NCI-H2227 (cell line): ENCODE data around the gene DNAJC1.

Source experiments
- DNase-seq: peaks from one replicate; lab custom pipeline; 2025; ENCODE audit not compliant: unreplicated experiment; lab: John Stamatoyannopoulos, UW

DNAJC1 gene

DNA sequence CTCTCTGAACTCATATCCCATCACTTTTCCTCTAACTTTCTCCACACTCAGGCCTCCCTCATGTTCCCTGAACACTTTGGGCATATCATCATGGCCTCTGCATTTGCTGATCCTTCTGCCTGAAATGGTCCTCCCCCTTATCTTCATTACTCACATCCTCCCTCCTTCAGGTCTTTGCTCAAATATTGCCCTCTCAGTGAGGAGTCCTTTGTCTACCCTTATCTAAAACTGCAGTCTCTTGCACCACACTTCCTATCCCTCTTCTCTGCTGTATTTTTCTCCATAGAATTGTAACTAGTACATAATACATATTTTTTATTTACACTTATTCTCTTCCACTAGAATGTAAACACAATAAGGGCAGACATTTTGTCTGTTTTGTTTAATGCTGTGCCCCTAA is 41.7 kb downstream of the DNAJC1 start:
- no peak for DNase-seq

DNA sequence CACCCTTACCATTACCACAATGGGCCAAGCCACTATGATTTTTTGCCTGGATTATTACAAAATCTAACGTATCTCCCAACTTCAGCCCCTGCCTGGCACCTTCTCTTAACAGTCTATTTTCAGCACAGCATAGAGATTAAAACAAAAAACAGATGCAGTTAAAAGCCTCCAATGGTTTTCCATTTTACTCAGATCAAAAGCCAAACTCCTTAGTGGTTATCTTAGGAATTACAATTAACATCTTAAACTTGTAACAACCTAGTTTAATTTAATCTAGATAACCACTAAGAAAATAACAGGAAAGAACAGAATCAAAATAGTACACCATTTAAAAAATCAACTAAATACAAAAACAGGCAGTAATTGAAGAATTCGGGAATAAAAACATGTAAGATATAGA is 43.5 kb downstream of the DNAJC1 start:
- DNase-seq, result no peak

DNA sequence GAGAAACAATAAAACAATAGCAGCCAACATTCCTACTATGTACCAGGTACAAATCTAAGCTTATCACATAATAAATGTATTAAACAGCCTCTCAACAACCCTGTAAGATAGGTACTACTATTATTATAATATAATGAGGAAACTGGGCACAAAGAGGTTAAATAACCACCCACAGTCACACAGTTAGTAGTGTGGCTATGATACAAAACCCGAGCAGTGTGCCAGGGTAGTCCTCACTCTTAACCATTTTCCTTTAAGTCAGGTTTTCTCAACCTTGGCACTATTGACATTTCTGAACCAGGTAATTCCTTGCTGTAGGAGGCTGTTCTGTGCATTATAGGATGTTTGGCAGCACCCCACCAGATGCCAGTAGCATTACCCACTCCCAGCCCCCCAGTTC is 48.8 kb downstream of the DNAJC1 start:
- DNase-seq, result no peak

DNA sequence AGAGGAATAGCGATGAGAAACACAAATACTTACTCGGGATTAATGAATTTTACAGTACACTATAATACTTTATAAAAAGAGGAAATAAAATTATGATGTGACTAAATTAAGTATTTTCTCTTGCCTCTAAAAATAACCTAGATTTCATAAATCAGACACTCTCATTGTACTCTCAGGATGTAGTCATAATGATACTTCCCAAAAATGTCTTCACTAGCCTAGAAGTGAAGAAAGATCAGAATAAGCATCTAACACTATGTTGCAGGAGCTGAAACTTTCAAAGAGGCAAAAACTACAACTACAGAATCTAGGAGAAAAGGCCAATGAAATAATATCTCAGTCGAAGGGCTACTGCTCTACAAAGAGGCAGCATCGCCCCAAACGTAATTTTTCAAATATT is 49.4 kb downstream of the DNAJC1 start:
- DNase-seq, result no peak

DNA sequence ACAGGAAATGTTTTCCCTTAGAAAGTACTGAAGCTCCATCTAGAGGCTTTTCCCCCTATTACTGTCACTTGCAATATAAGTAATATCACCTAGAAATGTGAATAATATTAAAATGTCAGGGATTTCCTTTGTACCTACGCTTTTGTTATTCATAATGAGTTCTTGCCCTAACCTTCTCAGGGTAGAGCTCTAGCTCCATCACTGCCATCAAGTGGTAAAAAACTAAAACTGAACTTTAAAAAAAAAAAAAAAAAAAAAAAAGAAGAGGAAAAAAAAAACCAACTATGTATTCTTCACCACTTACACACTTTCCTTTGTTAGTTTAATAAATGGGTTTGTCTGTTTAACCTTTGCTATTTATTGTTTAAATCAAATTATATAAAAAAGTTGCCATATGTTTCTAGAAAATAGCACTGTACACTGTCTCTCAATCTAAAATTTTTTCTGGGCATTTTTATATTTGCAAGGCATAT is 49.9 kb downstream of the DNAJC1 start:
- DNase-seq, result peak; percentile 7

DNA sequence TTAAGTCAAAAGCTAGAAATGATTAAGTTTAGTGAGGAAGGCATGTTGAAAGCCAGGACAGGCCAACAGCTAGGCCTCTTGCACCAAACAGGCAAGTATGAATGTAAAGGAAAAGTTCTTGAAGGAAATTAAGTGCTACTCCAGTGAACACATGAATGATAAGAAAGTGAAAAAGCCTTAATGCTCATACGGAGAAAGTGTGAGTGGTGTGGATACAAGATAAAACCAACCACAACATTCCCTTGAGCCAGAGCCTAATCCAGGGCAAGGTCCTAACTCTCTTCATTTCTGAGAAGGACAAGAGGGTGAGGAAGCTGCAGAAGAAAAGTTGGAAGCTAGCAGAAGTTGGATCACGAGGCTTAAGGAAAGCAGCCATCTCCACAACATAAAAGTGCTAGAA is 53.0 kb downstream of the DNAJC1 start:
- DNase-seq, result no peak

DNA sequence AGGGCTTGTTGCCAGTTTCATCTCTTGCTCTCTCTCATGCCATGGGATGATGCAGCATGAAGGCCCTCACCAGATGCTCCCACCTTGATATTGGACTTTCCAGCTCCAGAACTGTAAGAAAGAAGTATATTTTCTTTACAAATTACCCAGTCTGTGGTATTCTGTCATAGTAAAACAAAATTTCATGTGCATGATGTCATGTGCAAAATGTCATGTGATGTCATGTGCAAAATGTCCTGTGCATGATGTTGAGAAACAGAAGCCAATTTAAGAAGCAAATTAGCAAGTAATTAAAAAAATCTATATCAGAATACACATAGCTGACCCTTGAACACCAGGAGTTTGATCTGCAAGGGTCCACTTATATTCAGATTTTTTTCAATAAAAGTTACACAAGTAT is 56.6 kb downstream of the DNAJC1 start:
- no peak for DNase-seq

DNA sequence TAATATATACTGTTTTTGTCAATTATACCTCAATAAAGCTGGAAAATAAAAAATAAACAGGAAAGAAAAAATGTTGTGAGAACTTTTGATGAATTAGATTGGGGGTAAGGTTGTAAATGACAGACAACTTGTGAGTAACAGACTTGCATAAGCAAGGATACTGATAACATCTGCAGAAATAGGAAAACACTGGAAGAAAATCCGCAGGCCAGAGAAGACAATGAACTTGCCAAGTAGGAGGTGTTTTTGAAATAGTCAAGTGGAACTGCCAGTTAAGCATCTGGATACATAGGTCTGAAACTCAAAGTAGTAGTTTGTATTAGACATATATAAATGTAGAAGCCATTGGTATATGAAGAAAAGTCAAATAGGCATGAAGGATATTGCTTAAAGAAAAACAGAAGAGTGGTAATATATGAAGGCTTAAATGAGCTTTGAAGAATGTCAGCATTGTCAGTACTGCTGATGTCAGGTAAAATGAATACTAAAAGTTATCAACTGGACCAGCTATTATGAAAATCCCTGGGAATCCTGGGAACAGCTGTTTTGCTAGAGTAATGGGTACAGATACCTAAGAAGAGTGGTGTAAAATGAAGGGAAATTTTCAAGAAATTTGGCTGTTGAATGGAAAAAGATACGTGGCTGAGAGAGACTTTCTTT is 58.7 kb downstream of the DNAJC1 start:
- no peak for DNase-seq

DNA sequence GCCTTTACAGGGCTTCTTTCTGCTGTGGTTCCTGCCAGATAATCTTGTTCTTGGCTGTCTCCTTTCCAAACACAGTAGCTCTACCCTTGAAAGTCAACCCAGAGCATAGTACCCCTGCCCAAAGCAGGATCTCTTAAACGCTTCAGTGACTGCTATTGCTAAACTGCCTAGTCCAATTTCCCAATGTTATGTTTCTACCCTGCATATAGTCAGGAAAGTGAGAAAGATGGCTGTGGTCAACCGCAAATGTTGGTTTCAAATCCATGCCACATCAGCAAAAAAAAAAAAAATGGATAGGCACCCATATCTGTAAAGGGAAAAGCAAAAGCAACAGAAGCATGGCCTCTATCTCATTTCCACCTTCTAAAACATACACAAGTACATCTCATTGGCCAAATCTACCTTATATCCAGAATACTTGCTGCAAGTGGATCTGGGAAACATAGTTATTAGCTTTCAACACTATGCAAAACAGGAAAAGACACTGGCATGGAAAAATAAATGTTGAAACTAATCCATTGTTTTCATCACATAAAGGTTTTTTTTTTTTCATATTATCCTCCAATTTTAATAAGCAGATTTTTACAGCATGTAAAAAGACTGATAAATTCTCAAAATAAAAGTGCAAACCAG is 59.8 kb downstream of the DNAJC1 start:
- DNase-seq, result no peak

DNA sequence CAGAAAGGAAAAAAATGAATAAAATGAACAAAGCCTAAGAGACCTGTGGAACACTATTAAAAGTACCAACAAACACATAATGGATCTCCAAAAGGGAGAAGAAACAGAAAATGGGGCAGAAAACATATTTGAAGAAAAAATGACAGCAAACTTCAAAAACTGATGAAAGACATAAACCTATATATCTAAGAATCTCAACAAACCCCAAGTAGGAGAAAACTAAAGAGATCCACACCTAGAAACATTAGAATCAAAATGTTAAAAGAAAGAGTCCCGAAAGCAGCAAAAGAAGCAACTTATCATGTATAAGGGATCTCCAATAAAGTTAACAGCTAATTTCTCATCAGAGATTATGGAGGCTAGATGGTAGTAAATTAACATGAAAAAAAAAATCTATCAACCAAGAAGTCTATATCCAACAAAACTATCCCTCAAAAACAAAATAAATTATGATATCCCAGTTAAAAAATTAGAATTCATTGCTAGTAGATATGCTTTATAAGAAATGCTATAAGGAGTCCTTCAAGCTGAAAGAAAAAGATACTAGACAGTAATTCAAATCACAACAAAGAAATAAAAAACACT is 68.0 kb downstream of the DNAJC1 start:
- no peak for DNase-seq

DNA sequence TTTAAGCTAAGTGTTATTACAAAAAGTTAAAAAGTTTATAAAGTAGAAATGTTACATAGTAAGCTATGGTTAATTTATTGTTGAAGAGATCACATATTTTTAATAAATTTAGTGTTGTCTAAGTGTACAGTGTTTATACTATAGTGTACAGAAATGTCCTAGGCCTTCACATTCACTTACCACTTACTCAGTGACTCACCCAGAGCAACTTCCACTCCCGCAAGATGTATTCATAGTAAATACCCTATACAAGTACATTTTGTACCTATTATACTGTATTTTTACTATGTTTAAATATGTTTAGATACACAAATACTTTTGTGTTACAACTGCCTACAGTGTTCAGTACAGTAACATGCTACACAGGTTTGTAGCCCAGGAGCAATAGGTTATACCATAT is 69.2 kb downstream of the DNAJC1 start:
- no peak for DNase-seq

DNA sequence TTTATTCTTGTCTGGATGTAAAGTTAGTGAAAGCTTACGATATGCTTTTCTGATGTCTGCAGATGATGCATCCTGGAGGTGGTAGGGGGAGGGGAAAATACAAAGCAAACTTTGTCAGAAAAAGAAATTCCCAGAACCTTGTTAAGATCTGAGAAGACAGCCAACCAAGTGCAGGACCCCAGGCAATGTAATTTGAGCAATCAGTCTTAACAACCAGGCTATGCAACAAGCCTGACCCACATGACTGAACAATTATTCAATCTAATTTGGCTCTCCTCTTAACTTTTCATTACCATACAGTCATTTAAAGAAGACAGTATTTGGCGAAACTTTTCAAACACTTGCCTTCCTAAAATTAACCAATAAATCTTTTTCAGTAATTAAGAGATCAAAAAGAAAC is 74.5 kb downstream of the DNAJC1 start:
- DNase-seq, result no peak

DNA sequence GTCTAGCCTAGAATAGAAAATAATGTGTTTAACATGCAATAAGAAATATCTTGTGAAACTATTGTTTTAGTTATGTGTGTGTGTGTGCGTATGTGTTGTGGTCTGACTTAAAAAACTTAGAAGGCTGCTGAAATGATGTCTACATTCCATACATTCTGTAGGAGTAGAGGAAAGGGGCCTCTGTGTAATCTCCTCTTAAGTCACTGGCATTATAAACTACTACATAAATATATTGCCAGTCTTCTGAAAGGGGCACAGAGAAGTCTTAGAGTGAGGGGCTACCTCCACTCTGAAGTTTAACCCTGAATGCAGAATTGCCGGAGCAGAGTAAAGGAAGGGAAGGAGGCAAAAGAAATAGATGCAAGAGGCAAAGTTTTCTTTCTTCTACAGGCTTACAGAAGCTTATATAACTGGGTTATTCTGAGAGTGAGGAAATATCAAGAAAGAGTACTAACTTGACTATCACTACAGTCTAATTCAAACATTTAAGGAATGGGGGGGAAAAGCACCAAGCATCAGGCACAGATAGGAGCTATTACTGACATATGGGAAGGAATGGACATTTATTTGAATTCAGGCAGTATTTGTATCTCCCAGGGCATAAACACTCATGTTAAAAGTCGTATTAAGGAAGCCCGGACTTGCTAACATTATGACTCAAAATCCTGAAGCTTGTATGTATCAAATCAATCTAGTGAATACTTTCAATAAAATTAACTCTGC is 75.7 kb downstream of the DNAJC1 start:
- no peak for DNase-seq

DNA sequence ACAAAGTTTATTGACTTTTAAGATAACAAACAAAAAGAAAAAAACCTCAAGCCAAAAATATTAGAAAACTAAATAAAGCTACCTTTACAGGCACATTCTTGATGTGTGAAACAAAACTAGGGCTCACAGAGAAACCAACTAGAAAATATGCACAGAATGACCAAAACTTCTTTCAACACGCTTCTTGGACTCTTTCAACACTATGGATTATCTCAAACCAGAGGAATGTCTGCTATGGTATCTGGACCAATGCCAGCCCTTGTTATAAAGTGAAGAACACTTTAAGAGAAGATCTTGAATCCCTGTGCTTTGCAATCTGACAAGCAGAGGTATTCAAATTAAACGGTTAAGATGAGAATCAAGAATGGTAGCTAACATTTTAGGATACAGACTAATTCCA is 76.6 kb downstream of the DNAJC1 start:
- no peak for DNase-seq

DNA sequence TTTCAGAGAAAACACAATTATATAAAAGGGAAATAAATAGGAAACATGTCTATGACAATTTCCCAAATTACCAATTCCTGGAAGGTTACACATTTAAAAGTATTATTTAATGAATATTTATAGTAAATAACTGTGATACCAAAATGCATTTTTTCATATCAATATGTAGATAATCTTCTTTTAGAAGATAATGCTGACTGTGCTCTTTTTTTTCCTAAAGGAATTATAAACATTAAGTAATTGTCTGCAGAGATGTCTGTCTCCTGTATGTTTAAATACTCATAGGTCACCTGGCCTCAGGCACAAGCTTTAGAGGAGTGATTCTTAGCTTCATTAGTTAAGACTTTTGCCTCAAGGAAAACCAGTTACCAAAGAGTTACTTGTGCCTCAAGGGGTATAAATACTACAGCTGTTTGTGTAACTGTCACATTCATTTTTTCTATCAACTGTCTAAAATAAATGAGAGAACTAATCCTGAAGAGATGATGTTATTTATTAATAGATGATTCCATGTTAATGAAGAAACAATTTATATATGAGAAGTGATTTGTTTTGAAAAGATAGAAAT is 77.1 kb downstream of the DNAJC1 start:
- DNase-seq, result no peak

DNA sequence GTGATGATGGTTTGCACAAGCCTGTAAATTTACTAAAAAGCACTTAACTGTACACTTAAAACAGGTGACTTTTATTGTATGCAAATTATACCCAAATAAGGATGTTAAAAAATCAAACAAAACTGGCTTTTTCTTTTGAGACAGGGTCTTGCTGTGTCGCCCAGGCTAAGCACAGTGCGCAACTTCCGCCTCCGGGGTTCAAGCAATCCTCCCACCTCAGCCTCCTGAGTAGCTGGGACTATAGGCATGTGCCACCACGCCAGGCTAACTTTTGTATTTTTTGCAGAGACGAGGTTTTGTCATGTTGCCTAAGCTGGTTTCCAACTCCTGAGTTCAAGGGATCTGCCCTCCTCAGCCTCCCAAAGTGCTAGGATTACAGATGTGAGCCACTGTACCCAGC is 77.7 kb downstream of the DNAJC1 start:
- DNase-seq, result no peak

DNA sequence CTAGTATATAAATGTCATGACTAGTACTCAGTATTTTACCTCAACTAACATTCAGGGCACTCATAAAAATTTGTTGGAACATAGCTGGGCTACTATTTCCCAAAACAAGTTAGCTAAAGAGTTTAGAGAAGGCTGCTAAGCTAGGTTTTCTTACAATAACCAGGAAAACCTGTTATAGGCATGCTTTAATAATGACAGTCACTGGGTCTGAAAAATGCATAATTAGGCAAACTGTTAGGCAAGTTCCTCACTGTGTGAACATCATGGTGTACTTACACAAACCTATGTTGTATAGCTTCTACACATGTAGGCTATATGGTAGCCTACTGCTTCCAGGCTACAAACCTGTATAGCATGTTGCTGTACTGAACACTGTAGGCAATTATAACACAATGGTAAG is 79.0 kb downstream of the DNAJC1 start:
- no peak for DNase-seq

DNA sequence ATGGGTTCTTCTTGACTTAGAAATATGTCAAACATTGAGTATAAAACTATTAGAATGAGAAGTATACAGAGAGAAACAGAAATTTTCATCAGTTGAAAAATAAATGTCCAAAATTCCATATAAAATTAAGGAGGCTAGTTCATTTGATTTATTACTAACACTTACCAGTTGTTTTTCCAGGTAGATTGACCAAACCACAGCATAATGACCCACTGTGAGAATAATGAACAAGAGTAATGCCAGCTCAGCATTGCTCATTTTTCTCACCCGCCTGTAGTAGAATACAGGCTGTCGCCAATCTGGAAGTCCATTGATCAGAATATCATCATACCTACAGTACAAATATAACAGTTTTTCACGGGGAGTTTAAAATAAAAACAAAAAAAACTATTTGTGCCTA is 82.9 kb downstream of the DNAJC1 start:
- DNase-seq, result no peak

DNA sequence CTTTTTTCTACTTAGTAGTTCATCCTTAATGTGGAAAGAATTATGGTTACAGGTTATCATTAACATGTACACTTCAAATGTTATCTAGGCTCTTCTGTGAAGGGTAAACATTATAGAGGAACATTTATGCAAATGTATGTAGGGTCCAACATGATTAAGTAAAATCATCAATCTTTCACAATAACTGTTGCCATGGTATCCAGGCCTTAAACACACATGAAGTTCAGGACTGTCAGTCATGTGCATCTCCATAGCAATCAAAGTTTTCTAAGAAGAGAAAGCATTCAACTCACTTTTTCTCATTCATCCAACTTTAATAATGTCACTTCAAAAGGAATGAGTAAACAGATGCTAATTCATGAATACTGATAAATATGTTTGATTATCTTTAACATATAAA is 83.6 kb downstream of the DNAJC1 start:
- no peak for DNase-seq

DNA sequence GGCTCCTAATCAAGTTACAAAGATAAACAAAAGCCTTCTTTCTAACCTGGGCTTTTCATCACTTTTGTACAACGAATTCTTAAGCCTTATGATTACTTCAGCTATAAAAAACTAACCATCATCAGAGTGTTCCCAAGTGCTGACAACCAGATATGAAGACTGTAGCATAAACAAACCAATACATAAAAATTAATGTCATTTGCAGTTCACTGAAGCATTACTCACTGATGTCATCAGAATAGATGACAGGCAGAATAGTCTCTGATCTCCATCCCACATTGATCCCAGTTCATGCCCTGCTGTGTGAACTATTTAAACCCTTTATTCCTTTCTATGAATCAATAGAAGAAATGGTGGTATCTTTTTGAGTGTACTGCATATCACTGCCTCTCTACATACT is 84.4 kb downstream of the DNAJC1 start:
- DNase-seq, result no peak

DNA sequence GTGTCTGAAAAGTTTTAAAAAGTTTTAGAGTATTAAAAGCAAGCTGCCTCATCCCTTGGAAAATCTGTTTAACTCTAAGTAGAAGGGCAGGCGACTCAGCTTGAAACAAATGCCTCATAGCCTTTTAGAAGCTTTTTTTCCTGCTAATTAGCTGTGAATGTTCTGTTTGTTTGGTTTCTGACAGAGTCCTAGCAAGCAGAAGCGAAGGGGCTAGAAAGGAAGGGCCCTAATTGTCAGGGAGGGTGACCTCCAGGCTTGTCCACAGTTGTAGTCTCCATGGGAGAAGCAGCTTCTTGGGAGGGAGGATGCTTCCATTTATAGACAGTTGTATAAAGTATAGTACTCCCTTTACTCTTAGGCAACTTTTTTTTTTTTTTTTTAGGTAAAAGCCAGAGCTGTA is 90.9 kb downstream of the DNAJC1 start:
- no peak for DNase-seq

DNA sequence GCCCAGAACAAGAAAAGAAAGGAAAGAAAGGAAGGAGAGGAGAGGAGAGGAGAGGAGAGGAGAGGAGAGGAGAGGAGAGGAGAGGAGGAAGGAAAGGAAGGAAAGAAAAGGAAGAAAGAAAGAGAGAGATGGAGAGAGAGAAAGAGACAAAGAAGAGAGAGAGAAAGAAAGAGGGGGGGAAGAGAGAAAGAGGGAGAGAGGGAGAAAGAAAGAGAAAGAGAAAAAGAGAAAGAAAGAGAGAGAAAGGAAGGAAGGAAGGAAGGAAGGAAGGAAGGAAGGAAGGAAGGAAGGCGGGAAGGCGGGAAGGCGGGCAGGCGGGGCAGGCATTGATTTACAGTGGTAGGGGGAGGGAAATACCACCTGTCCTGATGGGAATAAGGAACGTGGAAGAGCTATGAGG is 92.7 kb downstream of the DNAJC1 start:
- DNase-seq, result no peak
